Kasumi-1 (cell line): Measurements from ENCODE around the gene OBP2A.

ENCODE experiments used
- DNase-seq, 2 experiments: peaks; one replicate each; lab custom pipeline; 2025; lab: John Stamatoyannopoulos, UW

OBP2A gene

GRCh38 chr9:135552021-135552697 is 6.2 kb downstream of the OBP2A start:
- DNase-seq: no peak

DNA sequence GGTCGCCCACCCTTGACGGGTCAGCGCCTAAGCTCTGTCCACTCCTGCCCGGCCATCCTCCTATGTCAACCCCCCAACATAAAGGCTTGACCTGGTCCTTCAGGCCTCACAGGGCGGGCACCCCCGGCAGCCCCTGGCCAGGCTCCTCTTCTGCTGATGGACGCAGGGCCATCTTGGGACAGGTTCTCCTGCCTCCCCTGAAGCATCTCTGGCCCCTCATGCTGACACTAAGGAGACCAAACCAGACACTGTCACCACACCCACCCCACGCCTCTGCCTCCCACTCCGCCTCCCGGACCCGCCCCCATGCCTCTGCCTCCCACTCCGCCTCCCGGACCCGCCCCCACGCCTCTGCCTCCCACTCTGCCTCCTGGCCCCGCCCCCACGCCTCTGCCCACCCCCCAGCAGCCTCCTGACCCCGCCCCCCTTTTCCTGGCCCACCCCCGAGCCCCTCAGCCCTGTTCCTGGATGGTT is 6.8 kb downstream of the OBP2A start:
- DNase-seq: no peak

- DNase-seq: no peak
These were observed 8.8 kb downstream of the OBP2A start for GRCh38 chr9:135554718-135555117.

DNA sequence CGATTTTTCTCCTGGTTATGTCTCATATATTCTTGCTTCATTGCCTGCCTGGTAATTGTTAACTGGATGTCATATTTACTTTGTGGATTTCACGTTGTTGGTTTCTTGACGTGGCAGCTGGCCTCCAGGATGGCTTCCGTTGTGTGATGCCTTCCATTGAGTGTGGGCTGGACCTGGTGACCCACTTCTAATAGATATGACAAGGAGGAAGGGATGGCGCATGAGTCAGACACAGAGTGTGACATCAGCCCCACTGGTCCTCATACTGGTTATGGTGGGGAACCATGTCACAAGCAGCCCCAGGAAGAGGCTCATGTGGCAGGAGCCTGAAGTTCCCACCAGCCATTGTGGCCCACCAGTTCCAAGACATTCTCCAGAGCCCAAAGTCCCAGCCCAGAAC is 9.3 kb downstream of the OBP2A start:
- no peak for DNase-seq

- DNase-seq: no peak
These were observed 10.0 kb downstream of the OBP2A start for GRCh38 chr9:135555910-135556309.

GRCh38 chr9:135559606-135560005 is 13.7 kb downstream of the OBP2A start:
- no peak for DNase-seq

GRCh38 chr9:135561391-135562234 is 15.7 kb downstream of the OBP2A start, which contains the start of gene PAEP:
PAEP (plus strand) TSS chr9:135561756.
- no peak for DNase-seq

DNA sequence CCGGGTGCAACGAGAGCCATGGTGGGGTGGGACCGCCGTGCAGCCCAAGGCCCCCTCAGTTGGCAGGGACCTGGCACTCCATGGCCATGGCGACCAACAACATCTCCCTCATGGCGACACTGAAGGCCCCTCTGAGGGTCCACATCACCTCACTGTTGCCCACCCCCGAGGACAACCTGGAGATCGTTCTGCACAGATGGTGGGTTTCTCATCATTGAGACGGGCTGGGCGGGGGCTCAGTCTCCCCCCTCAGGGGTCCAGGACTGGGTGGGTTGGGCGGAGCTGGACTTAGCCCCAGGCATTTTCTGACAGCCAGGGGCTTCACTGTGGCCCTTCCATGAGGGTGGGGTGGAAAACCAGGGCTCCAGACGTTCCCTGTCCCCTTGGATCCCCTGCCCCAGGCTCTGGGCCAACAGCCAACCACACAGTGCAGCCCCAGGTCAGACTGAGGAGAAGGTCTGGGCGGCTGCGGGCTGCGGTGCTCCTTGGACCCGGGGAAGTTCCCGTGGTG is 16.4 kb downstream of the OBP2A start:
- DNase-seq: no peak

DNA sequence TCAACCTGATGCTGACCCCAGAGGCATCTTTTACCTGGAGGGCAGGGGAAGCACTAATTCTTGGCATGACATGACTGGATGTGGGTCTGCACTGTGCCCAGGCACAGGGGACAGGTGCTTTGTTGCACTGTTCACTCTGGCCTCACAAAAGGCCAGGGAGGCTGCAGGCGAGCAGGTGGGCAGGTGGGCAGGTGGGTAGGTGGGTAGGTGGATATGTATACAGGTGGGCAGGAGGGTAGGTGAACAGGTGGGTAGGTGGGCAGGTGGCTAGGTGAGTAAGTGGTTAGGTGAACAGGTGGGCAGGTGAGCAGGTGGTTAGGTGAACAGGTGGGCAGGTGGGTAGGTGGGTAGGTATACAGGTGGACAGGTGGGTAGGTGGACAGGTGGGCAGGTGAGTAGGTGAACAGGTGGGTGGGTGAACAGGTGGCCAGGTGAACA is 17.1 kb downstream of the OBP2A start:
- no peak for DNase-seq

GRCh38 chr9:135563858-135564257 is 17.9 kb downstream of the OBP2A start:
- DNase-seq: no peak

DNA sequence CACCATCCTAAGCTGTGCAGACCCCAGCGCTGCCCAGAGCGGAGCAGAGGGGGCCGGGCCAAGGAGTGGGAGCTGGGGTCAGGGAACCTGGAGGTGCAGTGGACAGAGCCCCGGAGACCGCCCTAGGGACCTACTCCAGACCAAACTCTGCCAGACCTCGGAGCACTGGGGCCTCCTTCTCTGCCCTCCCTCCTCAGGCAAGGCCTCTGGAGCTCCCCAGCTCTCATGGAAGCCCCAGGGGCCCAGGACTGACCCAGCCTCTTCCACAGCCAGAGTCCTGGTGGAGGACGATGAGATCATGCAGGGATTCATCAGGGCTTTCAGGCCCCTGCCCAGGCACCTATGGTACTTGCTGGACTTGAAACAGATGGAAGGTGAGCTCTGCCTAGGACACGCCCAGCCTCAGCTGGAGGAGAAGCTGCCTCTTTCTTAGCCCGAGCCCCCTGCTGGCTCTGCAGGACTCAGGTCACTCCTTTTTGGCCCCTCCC is 19.3 kb downstream of the OBP2A start:
- DNase-seq: no peak

DNA sequence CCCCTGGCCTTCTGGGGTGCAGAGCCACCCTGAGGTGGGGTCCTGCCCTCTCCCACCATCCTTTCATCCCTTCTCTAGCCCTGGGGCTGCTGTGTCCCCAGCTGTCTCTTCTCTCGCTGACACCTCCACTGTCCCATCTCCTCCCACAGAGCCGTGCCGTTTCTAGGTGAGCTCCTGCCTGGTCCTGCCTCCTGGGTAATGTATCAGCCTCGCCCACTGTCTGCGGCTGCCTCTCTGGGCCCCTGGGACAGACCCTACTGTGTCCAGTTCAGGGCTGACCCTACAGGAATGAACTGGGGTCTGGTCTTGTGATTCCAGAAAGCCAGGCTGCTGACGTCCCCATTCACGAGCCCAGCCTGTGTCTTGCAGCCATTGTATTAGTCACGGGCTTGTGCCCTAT is 19.7 kb downstream of the OBP2A start:
- no peak for DNase-seq

DNA sequence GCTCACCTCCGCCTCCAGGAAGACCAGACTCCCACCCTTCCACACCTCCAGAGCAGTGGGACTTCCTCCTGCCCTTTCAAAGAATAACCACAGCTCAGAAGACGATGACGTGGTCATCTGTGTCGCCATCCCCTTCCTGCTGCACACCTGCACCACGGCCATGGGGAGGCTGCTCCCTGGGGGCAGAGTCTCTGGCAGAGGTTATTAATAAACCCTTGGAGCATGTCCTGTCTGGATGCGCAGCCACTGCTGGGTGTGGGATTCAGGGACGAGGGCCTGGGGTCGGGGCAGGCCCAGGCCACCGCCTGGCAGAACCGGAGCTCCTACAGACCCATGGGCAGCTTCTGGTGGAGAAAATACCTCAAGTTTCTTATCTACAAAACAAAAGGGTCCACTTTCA is 20.6 kb downstream of the OBP2A start:
- no peak for DNase-seq

- no peak for DNase-seq
These were observed 21.4 kb downstream of the OBP2A start for GRCh38 chr9:135567311-135567710.

- no peak for DNase-seq
These were observed 22.1 kb downstream of the OBP2A start for GRCh38 chr9:135568026-135568425.

DNA sequence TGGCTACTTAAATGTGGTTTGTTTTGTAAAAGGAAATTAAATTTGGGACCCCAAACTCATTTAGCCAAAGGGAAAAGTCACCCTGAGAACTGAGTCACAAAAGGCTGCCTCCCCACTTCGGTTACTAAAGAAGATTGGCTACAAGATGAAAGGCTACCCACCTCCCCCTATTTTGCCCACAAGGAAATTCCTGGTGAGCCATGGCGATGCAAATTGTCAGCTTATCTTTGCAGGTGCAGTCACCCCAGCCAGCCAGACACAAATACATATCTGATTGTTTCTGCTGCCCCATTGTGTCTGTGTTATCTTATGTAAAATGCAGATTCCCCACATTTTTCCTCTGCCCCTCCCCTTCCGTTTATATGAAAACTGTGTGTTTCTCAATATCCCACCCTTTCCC is 24.5 kb downstream of the OBP2A start:
- no peak for DNase-seq

DNA sequence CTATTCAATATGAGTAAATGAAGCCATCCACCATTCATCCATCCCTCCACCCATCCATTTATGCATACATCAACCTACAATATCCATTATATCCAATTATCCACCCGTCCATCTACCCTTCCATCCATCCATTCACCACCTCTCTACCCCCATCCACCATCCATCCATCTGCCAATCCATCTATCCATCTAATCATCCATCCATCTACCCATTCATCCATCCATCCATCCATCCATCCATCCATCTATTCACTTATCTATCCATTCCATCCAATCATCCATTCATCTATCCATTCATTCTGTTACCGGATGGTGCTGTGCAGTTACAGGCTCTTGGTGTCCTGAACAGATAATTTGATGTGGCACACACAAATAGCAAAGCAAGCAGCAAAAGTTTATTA is 26.3 kb downstream of the OBP2A start:
- DNase-seq: no peak

GRCh38 chr9:135573124-135573523 is 27.2 kb downstream of the OBP2A start:
- DNase-seq: no peak

- no peak for DNase-seq
These were observed 28.4 kb downstream of the OBP2A start for GRCh38 chr9:135574331-135574730.

DNA sequence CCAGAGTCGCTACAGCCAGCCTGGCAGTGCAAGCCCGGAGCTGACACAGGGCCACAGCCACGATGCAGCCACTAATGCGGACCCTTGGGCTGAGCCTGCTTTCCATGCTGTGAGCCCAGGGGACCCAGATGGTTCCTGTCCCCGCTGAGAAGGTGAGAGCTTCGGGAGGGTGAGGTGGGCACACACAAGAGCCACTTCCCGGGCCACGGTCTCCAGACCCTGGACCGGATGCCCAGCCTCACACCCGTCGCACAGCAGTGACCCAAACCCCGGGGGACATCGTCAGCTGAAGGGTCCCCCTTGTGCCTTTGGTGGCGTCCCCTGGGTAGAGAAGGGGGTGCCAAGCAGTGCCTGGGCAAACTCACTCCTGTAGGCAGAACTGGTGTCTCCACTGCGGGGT is 29.0 kb downstream of the OBP2A start:
- no peak for DNase-seq

- DNase-seq: no peak
These were observed 30.2 kb downstream of the OBP2A start for GRCh38 chr9:135575995-135576631.

DNA sequence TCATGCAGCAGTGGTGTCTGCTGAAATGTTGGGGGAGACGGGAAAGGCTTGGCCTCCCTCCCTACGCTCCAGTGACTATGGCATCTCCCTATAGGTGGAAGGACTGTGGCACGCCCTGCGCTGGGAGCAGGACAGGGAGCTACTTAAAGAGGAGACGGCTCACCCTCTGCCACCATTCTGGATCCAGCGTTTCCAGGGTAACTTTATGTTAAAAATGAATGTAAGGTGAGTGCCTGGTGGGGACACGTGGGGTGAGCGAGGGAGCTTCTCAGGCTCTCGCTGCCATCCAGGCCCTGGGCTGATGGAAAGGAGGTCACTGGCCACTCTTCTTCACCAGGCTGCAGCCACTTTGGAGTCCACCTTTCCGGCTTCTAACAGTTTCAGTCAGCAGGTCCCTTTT is 31.3 kb downstream of the OBP2A start:
- DNase-seq: no peak
